ENCODE data around the gene DPYSL4.

DNA sequence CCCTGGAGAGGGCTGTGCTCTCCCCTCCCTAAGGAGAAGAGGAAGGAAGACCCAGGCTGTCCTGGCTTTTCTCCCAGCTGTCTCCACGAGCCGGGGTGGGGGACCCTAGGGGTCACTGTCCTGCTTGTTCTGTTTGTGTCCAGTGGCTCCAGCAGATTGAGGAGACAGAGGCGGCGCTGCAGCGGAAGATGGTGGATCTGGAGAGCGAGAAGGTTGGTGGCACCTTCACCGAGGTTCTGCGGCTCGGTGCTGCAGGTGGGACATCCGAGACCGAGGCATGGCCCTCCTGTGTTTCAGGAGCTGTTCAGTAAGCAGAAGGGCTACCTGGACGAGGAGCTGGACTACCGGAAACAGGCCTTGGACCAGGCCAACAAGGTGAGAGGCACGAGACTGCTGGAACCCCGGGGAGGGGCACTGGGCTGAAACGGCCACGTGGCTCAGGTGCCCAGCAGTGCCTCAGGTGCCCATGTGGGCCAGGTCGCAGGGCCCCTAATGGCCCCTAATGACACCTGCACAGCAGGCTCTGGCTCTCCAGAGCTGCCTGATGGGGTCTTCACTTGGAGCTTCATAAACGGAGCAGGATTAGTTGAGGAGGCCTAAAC lies 33.0 kb upstream of the DPYSL4 start:
- TF ChIP-seq, protein P1, sequence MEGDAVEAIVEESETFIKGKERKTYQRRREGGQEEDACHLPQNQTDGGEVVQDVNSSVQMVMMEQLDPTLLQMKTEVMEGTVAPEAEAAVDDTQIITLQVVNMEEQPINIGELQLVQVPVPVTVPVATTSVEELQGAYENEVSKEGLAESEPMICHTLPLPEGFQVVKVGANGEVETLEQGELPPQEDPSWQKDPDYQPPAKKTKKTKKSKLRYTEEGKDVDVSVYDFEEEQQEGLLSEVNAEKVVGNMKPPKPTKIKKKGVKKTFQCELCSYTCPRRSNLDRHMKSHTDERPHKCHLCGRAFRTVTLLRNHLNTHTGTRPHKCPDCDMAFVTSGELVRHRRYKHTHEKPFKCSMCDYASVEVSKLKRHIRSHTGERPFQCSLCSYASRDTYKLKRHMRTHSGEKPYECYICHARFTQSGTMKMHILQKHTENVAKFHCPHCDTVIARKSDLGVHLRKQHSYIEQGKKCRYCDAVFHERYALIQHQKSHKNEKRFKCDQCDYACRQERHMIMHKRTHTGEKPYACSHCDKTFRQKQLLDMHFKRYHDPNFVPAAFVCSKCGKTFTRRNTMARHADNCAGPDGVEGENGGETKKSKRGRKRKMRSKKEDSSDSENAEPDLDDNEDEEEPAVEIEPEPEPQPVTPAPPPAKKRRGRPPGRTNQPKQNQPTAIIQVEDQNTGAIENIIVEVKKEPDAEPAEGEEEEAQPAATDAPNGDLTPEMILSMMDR (IDR thresholded peaks at IDR 0.05), result no peak
- TF ChIP-seq POLR2A (IDR thresholded peaks at IDR 0.05), result no peak

Measured in adrenal gland (tissue), 5 donors.